OCI-LY7 (cell line): ENCODE data around the gene TTC22. TPM values are rescaled to one million over a fixed set of nuclear protein-coding genes. Genes with fewer than 3 reads are reported as not detected.

ENCODE experiments used
- BruUV-seq: library from RNA; stranded (reverse); fragments of 400-500 nt; replicated peaks from 2 replicates; lab custom pipeline; 2021; lab: Mats Ljungman, UMichigan
- CTCF ChIA-PET: fragments of 300-600 bp; sonication (Branson Sonifier 250); formaldehyde crosslinking; loops from one replicate; lab custom pipeline; 2022; ENCODE audit warnings: antibody characterized with exemption; ENCODE audit not compliant: unreplicated experiment; lab: Charles Lee
- POLR2A ChIA-PET: fragments of 300-600 bp; sonication (Branson Sonifier 250); formaldehyde crosslinking; loops from one replicate; lab custom pipeline; 2022; ENCODE audit warnings: antibody characterized with exemption; lab: Charles Lee
- DNase-seq: peaks from one replicate; pipeline ENCODE4 v3.0.0-alpha.2; 2015; ENCODE audit warnings: low spot score
- H2AFZ ChIP-seq: fragments of 200-600 bp; sonication (generic), shearing (Covaris generic); 2 replicates; pipeline ENCODE4 v1.6.1; 2014; ENCODE audit warnings: mild to moderate bottlenecking, antibody characterized with exemption, low read length, moderate library complexity
- H3K27ac ChIP-seq: fragments of 200-600 bp; sonication (generic); 2 replicates; pipeline ENCODE4 v1.5.1; 2014; ENCODE audit warnings: mixed run types, low read depth, mild to moderate bottlenecking, moderate library complexity, low read length, inconsistent platforms; ENCODE audit not compliant: poor library complexity, severe bottlenecking
- H3K36me3 ChIP-seq: fragments of 200-600 bp; sonication (generic); 2 replicates; pipeline ENCODE4 v1.6.1; 2014; ENCODE audit warnings: mild to moderate bottlenecking, antibody characterized with exemption, low read length, moderate library complexity, mixed read lengths; ENCODE audit not compliant: insufficient read depth
- H3K4me1 ChIP-seq: fragments of 200-600 bp; sonication (generic); 2 replicates; pipeline ENCODE4 v1.5.1; 2014; ENCODE audit warnings: mild to moderate bottlenecking, low read length; ENCODE audit not compliant: insufficient read depth, poor library complexity, severe bottlenecking
- H3K4me2 ChIP-seq: fragments of 200-600 bp; sonication (generic); 2 replicates; pipeline ENCODE4 v1.6.1; 2014; ENCODE audit warnings: mild to moderate bottlenecking, low read length
- H3K4me3 ChIP-seq: fragments of 200-600 bp; sonication (generic); 2 replicates; pipeline ENCODE4 v1.5.1; 2014; ENCODE audit warnings: mild to moderate bottlenecking, low read depth, low read length; ENCODE audit not compliant: poor library complexity, severe bottlenecking
- H3K79me2 ChIP-seq: fragments of 200-600 bp; sonication (generic); 2 replicates; pipeline ENCODE4 v1.6.1; 2016; ENCODE audit warnings: low read depth, mild to moderate bottlenecking, low read length, moderate library complexity, mixed read lengths; ENCODE audit not compliant: insufficient read depth
- H3K9me2 ChIP-seq: fragments of 200-600 bp; sonication (generic); 2 replicates; pipeline ENCODE4 v1.6.1; 2016; ENCODE audit warnings: mild to moderate bottlenecking, low read length, mixed read lengths; ENCODE audit not compliant: insufficient read depth
- H3K9me3 ChIP-seq: fragments of 200-600 bp; sonication (generic); 2 replicates; pipeline ENCODE4 v1.6.1; 2014; ENCODE audit warnings: mild to moderate bottlenecking, mixed run types, low read length, mixed read lengths
- H4K20me1 ChIP-seq: fragments of 200-600 bp; sonication (generic); 2 replicates; pipeline ENCODE4 v1.6.1; 2014; ENCODE audit warnings: mild to moderate bottlenecking, antibody characterized with exemption, low read length, moderate library complexity, mixed read lengths; ENCODE audit not compliant: insufficient read depth
- EZH2phosphoT487 ChIP-seq: fragments of 200-600 bp; sonication (generic); IDR thresholded peaks from 2 replicates; pipeline ENCODE4 v1.6.1; 2018; ENCODE audit warnings: low read depth, borderline replicate concordance, mild to moderate bottlenecking, mixed run types, antibody characterized with exemption, low read length, moderate library complexity, mixed read lengths
- intact Hi-C: fragments of 100-400 bp; cut with micrococcal nuclease; formaldehyde crosslinking; loops from one replicate; pipeline ENCODE4 v1.10.0; 2022; ENCODE audit not compliant: unreplicated experiment
- total RNA-seq, 2 experiments: library from RNA; depleted of rRNA in 1 of 2; stranded (reverse); fragments of >200 nt in 1 of 2; shearing (Covaris generic) in 1 of 2; gene quantifications; 2 replicates each; pipeline ENCODE4 v1.2.3, GENCODE V29; 2014 to 2022
- TF ChIP-seq, protein P1 (sequence below): fragments of 200-600 bp; sonication (generic); conservative IDR thresholded peaks from 2 replicates; pipeline ENCODE4 v1.5.1; 2014; ENCODE audit warnings: mild to moderate bottlenecking, antibody characterized with exemption, low read length, moderate library complexity, mixed read lengths

Gene TTC22
- total RNA-seq, 2 experiments from 2014 or later: not detected

DNA sequence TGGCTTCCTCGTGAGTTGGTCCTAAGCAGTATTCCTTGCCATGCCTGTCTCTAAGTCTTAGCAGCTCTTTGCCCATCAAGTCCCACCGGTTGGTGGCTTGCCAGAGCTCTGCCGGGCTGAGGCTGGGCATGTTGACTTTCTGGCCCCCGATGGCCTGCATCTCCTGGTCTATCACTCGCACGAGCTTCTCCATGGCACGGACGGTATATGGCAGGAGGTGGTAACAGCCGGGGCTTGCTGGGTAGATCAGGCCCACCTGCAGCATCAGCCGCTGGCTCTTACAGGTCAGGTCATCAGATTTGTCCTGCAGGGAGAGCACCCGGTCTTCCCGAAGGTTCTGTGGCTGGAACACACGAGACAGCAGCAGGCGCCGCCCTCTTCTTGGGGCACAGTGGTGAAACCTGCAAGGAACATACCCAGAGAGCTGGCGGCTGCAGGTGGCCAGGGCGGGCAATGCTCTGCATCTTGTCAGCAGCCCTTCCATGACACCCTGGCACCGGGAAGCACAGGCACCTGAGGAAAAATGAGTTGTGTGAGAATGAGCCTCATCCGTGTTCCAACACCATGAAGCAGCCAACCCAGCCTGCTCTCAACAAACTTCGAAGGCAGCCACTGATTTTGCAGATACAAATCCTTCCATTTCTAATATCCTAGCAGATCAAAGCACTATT is 42.3 kb downstream of the TTC22 start:
- Histone ChIP-seq H3K4me2 (no peak overlapping the region), H2AFZ (no peak overlapping the region), H3K4me1 (peaks cover 13% of the 10 kb centered on the region), H4K20me1 (no peaks in the 10 kb centered on the region), H3K27ac (no peak overlapping the region), H3K9me3 (no peaks in the 10 kb centered on the region), H3K79me2 (peaks cover 9% of the 10 kb centered on the region; the same call in 1 of the 2 replicates), H3K9me2 (no peaks in the 10 kb centered on the region), H3K36me3 (0 out of 2 replicates have a peak, but pooled peaks cover 5% of the 10 kb centered on the region), H3K4me3 (no peak overlapping the region)
- no peak for DNase-seq
- ChIA-PET CTCF (no interaction called here), POLR2A (no interaction called here)
- no TSS peak for BruUV-seq
- TF ChIP-seq EZH2phosphoT487: no peak
- TF ChIP-seq, protein P1, sequence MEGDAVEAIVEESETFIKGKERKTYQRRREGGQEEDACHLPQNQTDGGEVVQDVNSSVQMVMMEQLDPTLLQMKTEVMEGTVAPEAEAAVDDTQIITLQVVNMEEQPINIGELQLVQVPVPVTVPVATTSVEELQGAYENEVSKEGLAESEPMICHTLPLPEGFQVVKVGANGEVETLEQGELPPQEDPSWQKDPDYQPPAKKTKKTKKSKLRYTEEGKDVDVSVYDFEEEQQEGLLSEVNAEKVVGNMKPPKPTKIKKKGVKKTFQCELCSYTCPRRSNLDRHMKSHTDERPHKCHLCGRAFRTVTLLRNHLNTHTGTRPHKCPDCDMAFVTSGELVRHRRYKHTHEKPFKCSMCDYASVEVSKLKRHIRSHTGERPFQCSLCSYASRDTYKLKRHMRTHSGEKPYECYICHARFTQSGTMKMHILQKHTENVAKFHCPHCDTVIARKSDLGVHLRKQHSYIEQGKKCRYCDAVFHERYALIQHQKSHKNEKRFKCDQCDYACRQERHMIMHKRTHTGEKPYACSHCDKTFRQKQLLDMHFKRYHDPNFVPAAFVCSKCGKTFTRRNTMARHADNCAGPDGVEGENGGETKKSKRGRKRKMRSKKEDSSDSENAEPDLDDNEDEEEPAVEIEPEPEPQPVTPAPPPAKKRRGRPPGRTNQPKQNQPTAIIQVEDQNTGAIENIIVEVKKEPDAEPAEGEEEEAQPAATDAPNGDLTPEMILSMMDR: no peak
- intact Hi-C loops: no loop called here

DNA sequence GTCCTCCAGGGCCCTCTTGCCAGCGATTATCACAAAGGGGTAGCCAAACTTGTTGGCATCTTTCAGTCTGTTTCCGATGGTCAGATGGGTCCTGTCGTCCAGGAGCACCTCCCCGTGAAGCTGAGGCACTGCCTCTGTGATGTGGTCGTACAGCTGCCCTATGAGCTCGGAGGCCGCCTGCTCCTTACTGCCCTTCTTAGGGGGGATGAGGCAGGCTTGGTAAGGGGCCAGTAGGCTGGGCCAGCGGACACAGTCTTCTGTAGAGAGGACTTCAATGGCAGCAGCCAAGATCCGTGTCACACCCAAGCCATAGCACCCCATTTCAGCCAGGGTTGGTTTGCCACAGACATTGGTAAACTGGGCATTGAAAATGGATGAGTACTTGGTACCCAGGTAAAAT is 43.3 kb downstream of the TTC22 start:
- no peak overlapping the region for H3K4me3 ChIP-seq
- H4K20me1 ChIP-seq: no peaks in the 10 kb centered on the region
- no peak overlapping the region for H3K4me2 ChIP-seq
- peaks cover 5% of the 10 kb centered on the region for H3K4me1 ChIP-seq
- DNase-seq: no peak
- no peaks in the 10 kb centered on the region for H3K9me3 ChIP-seq
- H3K36me3 ChIP-seq: 0 out of 2 replicates have a peak, but pooled peaks cover 5% of the 10 kb centered on the region
- ChIA-PET POLR2A (no interaction called here), CTCF (no interaction called here)
- H3K79me2 ChIP-seq: no peaks in the 10 kb centered on the region
- intact Hi-C loops: no loop called here
- no peak overlapping the region for H3K27ac ChIP-seq
- no TSS peak for BruUV-seq
- H3K9me2 ChIP-seq: no peaks in the 10 kb centered on the region
- no peak overlapping the region for H2AFZ ChIP-seq
- no peak for TF ChIP-seq EZH2phosphoT487

DNA sequence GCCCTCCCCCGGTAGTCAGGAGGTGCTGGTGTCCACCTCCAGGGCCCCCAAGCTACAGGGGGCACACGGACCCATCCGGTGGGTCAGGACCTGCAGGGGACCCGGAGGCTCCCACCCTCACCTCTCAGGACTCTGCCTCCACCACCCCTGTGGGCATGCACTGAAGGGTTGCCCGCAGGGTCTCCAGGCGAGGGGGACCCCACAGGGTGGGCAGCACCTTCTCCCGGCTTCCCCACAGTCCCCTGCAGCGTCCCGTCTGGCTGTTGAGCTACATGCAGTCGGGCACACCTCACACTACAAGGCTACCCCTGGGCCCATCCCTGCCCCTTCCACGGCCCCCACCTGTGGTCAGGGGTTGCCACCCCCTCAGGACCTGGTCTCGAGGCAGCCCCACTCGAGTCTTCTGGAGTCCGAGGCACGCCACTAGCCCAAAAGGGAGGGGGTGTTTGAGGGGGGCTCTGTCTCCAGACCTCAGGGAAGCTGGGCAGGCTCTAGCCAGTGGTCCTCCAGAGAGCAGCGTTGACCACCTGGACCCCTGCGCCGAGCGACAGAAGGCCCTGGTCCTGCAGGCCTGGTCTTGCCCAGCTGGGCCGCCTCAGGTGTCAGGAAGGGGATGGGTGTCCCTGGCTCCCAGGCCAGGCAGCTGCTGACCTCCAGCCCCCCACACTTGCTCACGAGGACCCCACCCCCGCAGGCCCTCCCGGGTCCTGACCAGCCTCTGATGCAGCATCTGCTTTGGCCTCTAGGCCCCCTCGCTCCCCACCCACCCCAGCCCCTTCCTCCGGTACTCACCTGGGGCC is 46.4 kb downstream of the TTC22 start:
- no peaks in the 10 kb centered on the region for H4K20me1 ChIP-seq
- no peak overlapping the region for H3K4me2 ChIP-seq
- H3K36me3 ChIP-seq: 0 out of 2 replicates have a peak, but pooled peaks cover 5% of the 10 kb centered on the region
- H3K9me2 ChIP-seq: no peaks in the 10 kb centered on the region
- no peak overlapping the region for H2AFZ ChIP-seq
- ChIA-PET CTCF (no interaction called here), POLR2A (no interaction called here)
- H3K79me2 ChIP-seq: no peaks in the 10 kb centered on the region
- BruUV-seq: no TSS peak
- DNase-seq: no peak
- intact Hi-C loops: no loop called here
- no peak overlapping the region for H3K27ac ChIP-seq
- TF ChIP-seq EZH2phosphoT487: no peak
- TF ChIP-seq, protein P1: no peak
- no peak overlapping the region for H3K4me3 ChIP-seq
- no peaks in the 10 kb centered on the region for H3K9me3 ChIP-seq
- H3K4me1 ChIP-seq: no peaks in the 10 kb centered on the region
